ENCODE measurements around the gene SIVA1.

Gene SIVA1

GRCh38 chr14:104752735-104753527, at the start of gene SIVA1:
TSS of gene SIVA1 (plus strand) at chr14:104753147. CDS start at chr14:104753202, 55 bp downstream.
- peak; percentile 7 for TF ChIP-seq CTCF (IDR thresholded peaks at IDR 0.05; ENCODE audit: borderline replicate concordance, control extremely low read depth, extremely low read depth, insufficient read depth, missing control alignments)
- DNase-seq (ENCODE audit: low spot score): peak; percentile 100
- in situ Hi-C loops (cut with MboI; ENCODE audit: low sequenced_read_pairs, unreplicated experiment): no loop called here

- no peak for DNase-seq (ENCODE audit: low spot score)
- in situ Hi-C loops (cut with MboI; ENCODE audit: low sequenced_read_pairs, unreplicated experiment): loop anchor here (10.0 kb wide), 1 partner anchor 58 kb away; no protein-coding TSS in a partner anchor
- TF ChIP-seq CTCF (IDR thresholded peaks at IDR 0.05; ENCODE audit: borderline replicate concordance, control extremely low read depth, extremely low read depth, insufficient read depth, missing control alignments): no peak
These were observed 49.7 kb upstream of the SIVA1 start for GRCh38 chr14:104703269-104703668.

- in situ Hi-C loops (cut with MboI; ENCODE audit: low sequenced_read_pairs, unreplicated experiment): loop anchor here (10.0 kb wide), 1 partner anchor 59 kb away; no protein-coding TSS in a partner anchor
- no peak for TF ChIP-seq CTCF (IDR thresholded peaks at IDR 0.05; ENCODE audit: borderline replicate concordance, control extremely low read depth, extremely low read depth, insufficient read depth, missing control alignments)
- no peak for DNase-seq (ENCODE audit: low spot score)
These were observed 48.7 kb upstream of the SIVA1 start for GRCh38 chr14:104704252-104704651.

- in situ Hi-C loops (cut with MboI; ENCODE audit: low sequenced_read_pairs, unreplicated experiment): loop anchor here (10.0 kb wide), 1 partner anchor 61 kb away; no protein-coding TSS in a partner anchor
- no peak for TF ChIP-seq CTCF (IDR thresholded peaks at IDR 0.05; ENCODE audit: borderline replicate concordance, control extremely low read depth, extremely low read depth, insufficient read depth, missing control alignments)
- no peak for DNase-seq (ENCODE audit: low spot score)
These were observed 47.5 kb upstream of the SIVA1 start for GRCh38 chr14:104705340-104706047.

- in situ Hi-C loops (cut with MboI; ENCODE audit: low sequenced_read_pairs, unreplicated experiment): loop anchor here (10.0 kb wide), 1 partner anchor 62 kb away; no protein-coding TSS in a partner anchor
- no peak for DNase-seq (ENCODE audit: low spot score)
- TF ChIP-seq CTCF (IDR thresholded peaks at IDR 0.05; ENCODE audit: borderline replicate concordance, control extremely low read depth, extremely low read depth, insufficient read depth, missing control alignments): no peak
These were observed 46.0 kb upstream of the SIVA1 start for GRCh38 chr14:104706733-104707607.
